PC-3 (cell line): Measurements from ENCODE around the gene MC1R.

Experiments
- EZH2 ChIP-seq: fragments of 300-600 bp; sonication (generic); IDR thresholded peaks from one replicate; pipeline ENCODE4 v1.6.1; 2017; ENCODE audit warnings: antibody characterized with exemption, mild to moderate bottlenecking, low read length; ENCODE audit not compliant: unreplicated experiment
- EZH2phosphoT487 ChIP-seq: fragments of 300-600 bp; sonication (generic); IDR thresholded peaks from 2 replicates; pipeline ENCODE4 v1.6.1; 2018; ENCODE audit warnings: mild to moderate bottlenecking, antibody characterized with exemption, low read length, borderline replicate concordance
- TF ChIP-seq, protein P1 (sequence below): fragments of 300-600 bp; sonication (generic); conservative IDR thresholded peaks from 2 replicates; pipeline ENCODE4 v1.5.1; 2017; ENCODE audit warnings: antibody characterized with exemption, low read depth, mild to moderate bottlenecking, low read length

DNA sequence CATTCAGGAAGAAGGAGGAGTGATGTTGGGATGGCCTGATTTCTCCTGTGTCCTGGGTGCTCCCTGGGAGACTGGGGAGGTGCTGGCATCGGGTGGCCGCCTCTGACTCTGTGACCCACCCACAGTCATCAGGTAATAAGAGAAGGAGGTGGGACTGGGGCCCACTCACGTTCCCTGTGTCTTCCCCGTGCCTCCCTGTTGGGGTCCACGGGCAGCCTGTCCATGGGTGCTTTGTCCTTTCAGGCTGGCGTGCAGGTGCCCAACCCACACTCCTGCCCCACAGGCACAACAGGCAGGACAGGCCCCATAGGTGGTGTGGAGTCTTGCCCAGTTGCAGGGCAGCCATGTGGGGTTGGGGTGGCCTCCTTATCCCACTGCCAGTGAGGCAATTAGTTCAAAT, 33.9 kb downstream of the MC1R start:
- TF ChIP-seq, protein P1, sequence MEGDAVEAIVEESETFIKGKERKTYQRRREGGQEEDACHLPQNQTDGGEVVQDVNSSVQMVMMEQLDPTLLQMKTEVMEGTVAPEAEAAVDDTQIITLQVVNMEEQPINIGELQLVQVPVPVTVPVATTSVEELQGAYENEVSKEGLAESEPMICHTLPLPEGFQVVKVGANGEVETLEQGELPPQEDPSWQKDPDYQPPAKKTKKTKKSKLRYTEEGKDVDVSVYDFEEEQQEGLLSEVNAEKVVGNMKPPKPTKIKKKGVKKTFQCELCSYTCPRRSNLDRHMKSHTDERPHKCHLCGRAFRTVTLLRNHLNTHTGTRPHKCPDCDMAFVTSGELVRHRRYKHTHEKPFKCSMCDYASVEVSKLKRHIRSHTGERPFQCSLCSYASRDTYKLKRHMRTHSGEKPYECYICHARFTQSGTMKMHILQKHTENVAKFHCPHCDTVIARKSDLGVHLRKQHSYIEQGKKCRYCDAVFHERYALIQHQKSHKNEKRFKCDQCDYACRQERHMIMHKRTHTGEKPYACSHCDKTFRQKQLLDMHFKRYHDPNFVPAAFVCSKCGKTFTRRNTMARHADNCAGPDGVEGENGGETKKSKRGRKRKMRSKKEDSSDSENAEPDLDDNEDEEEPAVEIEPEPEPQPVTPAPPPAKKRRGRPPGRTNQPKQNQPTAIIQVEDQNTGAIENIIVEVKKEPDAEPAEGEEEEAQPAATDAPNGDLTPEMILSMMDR = no peak
- TF ChIP-seq EZH2 (no peak), EZH2phosphoT487 (no peak)
